DND-41 (cell line): ENCODE data around the gene NNMT.

Experiments
- EZH2 ChIP-seq: IDR thresholded peaks from 3 replicates; pipeline ENCODE4 v1.6.1; 2012; ENCODE audit warnings: borderline replicate concordance, low read depth, mild to moderate bottlenecking, moderate library complexity, low read length, inconsistent platforms; ENCODE audit not compliant: severe bottlenecking
- TF ChIP-seq, protein P1 (sequence below): IDR thresholded peaks from 2 replicates; pipeline ENCODE4 v1.5.1; 2012; ENCODE audit warnings: borderline replicate concordance, low read length, moderate library complexity, mild to moderate bottlenecking; ENCODE audit not compliant: poor library complexity, severe bottlenecking; ENCODE audit errors: extremely low read depth

DNA sequence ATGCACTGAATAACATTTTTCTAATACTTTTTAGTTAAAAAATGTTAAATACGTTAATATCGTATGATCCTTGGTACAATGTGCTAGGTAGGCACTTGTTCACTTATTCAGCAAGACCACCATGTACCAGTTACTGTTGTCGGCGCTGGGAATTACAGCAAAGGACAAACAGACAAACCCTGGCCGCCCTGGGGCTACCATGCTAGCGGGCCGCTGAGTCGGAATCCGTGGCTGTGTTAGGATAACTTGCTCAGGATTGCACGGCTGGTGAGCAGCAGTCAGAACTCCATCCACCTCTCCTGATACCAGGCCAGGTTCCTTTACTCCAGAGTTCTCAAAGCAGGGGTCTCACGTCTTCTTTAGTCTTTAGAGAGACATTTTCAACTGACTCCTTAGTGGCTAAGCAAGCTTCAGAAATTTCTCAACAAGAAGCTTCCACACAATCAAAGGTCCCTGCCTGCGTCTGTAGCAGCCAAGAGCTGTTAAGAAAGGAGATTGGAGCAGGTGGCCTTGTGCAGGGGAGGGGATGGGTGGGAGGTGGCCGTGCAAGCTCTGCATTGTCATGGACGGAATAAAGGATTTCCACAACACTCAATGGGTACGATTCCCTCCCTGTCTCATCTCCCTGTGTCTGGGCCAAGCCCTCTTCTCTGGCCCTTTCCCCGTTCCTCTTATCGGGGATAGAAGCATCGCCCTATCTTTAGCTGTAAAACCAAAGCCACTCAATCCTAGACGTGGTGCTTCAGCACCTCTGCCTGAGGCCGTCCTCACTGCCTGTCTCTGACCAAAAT is 39.8 kb upstream of the NNMT start:
- TF ChIP-seq, protein P1, sequence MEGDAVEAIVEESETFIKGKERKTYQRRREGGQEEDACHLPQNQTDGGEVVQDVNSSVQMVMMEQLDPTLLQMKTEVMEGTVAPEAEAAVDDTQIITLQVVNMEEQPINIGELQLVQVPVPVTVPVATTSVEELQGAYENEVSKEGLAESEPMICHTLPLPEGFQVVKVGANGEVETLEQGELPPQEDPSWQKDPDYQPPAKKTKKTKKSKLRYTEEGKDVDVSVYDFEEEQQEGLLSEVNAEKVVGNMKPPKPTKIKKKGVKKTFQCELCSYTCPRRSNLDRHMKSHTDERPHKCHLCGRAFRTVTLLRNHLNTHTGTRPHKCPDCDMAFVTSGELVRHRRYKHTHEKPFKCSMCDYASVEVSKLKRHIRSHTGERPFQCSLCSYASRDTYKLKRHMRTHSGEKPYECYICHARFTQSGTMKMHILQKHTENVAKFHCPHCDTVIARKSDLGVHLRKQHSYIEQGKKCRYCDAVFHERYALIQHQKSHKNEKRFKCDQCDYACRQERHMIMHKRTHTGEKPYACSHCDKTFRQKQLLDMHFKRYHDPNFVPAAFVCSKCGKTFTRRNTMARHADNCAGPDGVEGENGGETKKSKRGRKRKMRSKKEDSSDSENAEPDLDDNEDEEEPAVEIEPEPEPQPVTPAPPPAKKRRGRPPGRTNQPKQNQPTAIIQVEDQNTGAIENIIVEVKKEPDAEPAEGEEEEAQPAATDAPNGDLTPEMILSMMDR, result no peak
- no peak for TF ChIP-seq EZH2
